Gastrocnemius medialis (tissue), 4 donors: ENCODE data around the gene PIK3R2.

Experiments
- POLR2A ChIP-seq, 2 donors: fragments of 450-650 bp; IDR thresholded peaks; one replicate each; pipeline ENCODE4 v1.6.1; 2017; ENCODE audit warnings: antibody characterized with exemption in 2 of 2, mild to moderate bottlenecking in 2 of 2, moderate library complexity in 2 of 2
- TF ChIP-seq, protein P1 (sequence below), 5 experiments: fragments of 450-650 bp in 3 of 5; fragments of 200-600 bp in 2 of 5; sonication (generic) in 2 of 5; IDR thresholded peaks in 4 of 5; conservative IDR thresholded peaks in 1 of 5; 1 replicate in 4 of 5; 2 replicates in 1 of 5; pipeline ENCODE4 v1.5.1; 2016 to 2019; ENCODE audit warnings: antibody characterized with exemption in 5 of 5, mild to moderate bottlenecking in 3 of 5, moderate library complexity in 3 of 5

DNA sequence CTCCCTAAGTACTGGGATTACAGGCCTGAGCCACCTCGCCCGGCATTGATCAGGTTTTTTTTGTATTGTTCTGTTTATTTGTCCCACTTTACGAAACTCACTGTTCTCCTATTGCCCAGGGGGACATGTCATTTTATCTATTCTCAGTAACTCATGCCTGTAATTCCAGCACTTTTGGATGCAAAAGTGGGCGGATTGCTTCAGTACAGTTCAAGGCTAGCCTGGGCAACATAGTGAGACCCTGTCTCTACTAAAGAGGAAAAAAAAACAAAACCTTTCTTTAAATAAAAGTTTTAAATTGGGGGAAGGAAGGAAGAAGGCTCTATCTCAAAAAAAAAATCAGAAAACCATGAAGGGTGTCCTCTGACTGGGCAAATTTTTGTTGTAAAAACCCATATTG is 37.3 kb downstream of the PIK3R2 start:
- TF ChIP-seq, protein P1, sequence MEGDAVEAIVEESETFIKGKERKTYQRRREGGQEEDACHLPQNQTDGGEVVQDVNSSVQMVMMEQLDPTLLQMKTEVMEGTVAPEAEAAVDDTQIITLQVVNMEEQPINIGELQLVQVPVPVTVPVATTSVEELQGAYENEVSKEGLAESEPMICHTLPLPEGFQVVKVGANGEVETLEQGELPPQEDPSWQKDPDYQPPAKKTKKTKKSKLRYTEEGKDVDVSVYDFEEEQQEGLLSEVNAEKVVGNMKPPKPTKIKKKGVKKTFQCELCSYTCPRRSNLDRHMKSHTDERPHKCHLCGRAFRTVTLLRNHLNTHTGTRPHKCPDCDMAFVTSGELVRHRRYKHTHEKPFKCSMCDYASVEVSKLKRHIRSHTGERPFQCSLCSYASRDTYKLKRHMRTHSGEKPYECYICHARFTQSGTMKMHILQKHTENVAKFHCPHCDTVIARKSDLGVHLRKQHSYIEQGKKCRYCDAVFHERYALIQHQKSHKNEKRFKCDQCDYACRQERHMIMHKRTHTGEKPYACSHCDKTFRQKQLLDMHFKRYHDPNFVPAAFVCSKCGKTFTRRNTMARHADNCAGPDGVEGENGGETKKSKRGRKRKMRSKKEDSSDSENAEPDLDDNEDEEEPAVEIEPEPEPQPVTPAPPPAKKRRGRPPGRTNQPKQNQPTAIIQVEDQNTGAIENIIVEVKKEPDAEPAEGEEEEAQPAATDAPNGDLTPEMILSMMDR (IDR thresholded peaks at IDR 0.05 in 4 of 5, conservative IDR thresholded peaks at IDR 0.05 in 1 of 5), result no peak
- no peak for TF ChIP-seq POLR2A (IDR thresholded peaks at IDR 0.05)
